ENCODE results near the gene TCEA2.

Gene TCEA2

DNA sequence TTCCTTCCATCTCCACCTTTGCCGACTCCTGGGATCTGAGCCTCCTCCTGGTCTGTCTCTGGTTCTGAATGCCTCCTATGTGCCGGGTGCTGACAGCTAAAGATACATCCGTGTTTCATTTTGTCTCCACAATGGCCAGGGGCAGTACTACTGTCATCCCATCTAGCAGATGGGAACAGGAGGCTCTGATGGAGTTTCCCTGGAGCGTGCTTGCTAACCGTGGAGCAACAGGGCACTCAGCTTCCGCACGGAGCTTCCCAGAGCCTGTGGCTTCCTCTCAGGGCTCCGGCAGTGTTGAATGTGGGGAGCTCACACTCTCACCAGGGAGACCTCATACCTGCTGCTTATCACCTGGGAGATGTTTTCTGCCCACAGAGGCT is 56.3 kb downstream of the TCEA2 start:
- H3K27me3 ChIP-seq (replicated peaks): peaks cover 4% of the 10 kb centered on the region
- DNase-seq: no peak
- in situ Hi-C loops (cut with HindIII; ENCODE audit: low pct_ligation_motif_present, low sequenced_read_pairs): no loop called here
- no peak for TF ChIP-seq CTCF (IDR thresholded peaks at IDR 0.05; ENCODE audit: low read depth, low read length, missing control alignments)
- no peak overlapping the region for H3K27ac ChIP-seq
- H3K4me3 ChIP-seq (ENCODE audit: low read depth, low read length): no peak overlapping the region
- H3K36me3 ChIP-seq (replicated peaks): no peaks in the 10 kb centered on the region

DNA sequence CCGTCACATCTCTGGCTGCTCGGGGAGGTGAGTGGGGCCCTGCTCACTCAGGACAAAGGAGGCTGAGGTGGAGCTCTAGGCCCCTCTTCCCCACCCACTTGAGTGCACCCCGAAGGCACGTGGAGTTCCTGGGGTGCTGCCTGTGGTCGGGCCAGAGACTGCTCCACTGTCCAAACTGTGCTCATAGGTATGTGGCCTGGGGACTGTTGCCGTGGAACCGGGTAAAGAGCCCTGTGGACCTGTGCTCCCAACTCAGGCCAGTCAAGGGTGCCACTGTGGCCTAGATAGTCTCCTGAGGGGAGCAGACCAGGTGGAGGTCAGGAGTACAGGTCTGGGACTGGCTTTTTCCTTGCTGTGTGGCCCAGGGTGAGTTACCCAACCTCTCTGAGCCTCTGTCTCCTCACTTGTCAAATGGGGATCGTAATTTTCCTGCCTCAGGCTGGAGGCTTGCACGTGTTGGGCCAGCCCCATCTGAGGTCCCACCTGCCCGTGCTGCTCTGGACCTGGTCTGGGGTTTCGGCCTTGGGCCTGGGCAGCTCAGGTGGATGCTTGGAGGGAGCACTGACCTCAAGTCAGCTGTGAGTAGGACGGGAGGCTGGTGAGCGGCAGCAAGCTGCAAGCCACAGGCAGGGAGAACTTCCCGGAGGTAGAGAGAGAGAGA is 56.8 kb downstream of the TCEA2 start:
- no peak overlapping the region for H3K4me3 ChIP-seq (ENCODE audit: low read depth, low read length)
- H3K36me3 ChIP-seq (replicated peaks): no peaks in the 10 kb centered on the region
- TF ChIP-seq CTCF (IDR thresholded peaks at IDR 0.05; ENCODE audit: low read depth, low read length, missing control alignments): no peak
- peaks cover 4% of the 10 kb centered on the region for H3K27me3 ChIP-seq (replicated peaks)
- in situ Hi-C loops (cut with HindIII; ENCODE audit: low pct_ligation_motif_present, low sequenced_read_pairs): no loop called here
- no peak for DNase-seq
- H3K27ac ChIP-seq: no peak overlapping the region

DNA sequence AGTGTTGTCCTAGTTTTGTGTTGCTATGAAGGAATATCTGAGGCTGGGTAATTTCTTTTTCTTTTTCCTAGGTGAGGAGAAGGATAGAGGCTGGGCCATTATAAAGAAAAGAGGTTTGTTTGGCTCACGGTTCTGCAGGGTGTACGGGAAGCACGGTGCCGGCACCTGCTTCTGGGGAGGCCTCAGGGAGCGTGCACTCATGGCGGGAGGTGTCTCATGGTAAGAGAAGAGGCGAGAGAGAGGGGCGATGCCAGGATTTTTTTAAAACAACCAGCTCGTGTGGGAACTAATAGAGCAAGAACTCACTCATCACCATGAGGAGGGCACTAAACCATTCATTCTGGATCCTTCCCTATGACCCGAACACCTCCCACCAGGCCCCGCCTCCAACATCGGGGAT is 58.6 kb downstream of the TCEA2 start:
- TF ChIP-seq CTCF (IDR thresholded peaks at IDR 0.05; ENCODE audit: low read depth, low read length, missing control alignments): no peak
- H3K27ac ChIP-seq: no peak overlapping the region
- no peak for DNase-seq
- no peaks in the 10 kb centered on the region for H3K36me3 ChIP-seq (replicated peaks)
- in situ Hi-C loops (cut with HindIII; ENCODE audit: low pct_ligation_motif_present, low sequenced_read_pairs): no loop called here
- H3K27me3 ChIP-seq (replicated peaks): peaks cover 4% of the 10 kb centered on the region
- no peak overlapping the region for H3K4me3 ChIP-seq (ENCODE audit: low read depth, low read length)

All from brain microvascular endothelial cell (primary cell).